ENCODE measurements around the gene DBH.

DBH gene

DNA sequence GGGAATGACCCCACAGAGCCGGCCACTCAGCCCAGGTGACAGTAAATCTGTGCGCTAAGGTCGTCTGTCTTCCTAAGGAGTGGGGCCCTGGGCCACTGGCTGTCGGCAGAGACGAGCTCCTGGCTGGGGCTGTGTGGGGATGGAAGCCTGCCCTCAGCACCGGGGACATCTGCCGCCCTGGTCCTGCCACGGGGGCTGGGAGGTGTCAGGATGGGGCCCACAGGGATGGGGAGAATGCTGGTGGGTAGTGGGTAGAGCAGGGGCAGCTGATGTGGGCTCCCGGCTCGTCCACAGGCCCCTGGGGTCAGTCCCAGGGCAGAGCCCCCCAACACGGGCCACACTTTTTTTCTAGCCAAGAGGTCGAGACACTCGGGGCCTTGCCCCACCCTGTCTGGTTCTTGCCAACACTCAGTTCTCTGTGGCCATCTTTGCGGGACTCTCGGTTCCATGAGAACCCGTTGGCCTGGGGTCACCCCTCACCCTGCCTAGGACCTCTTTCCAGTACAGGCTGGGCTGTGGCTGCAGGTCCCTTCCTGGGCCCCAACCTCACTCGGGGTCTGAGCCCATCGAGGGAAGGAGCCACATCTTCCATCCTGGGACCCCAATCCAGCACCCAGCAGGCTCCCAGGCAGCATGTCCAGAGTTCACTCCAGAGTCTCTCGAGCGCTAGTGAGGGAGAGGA lies 45.0 kb downstream of the DBH start:
- Histone ChIP-seq H3K27ac (ENCODE audit: low read depth, low read length) (no peak overlapping the region), H3K36me3 (ENCODE audit: control insufficient read depth, insufficient read depth, low read length) (no peaks in the 10 kb centered on the region), H3K4me1 (ENCODE audit: control insufficient read depth, insufficient read depth, low read length) (peaks cover 10% of the 10 kb centered on the region), H3K27me3 (ENCODE audit: control insufficient read depth, insufficient read depth, low read length) (no peaks in the 10 kb centered on the region), H3K9ac (ENCODE audit: low read length) (no peak overlapping the region), H3K4me3 (ENCODE audit: low read length) (no peak overlapping the region)

DNA sequence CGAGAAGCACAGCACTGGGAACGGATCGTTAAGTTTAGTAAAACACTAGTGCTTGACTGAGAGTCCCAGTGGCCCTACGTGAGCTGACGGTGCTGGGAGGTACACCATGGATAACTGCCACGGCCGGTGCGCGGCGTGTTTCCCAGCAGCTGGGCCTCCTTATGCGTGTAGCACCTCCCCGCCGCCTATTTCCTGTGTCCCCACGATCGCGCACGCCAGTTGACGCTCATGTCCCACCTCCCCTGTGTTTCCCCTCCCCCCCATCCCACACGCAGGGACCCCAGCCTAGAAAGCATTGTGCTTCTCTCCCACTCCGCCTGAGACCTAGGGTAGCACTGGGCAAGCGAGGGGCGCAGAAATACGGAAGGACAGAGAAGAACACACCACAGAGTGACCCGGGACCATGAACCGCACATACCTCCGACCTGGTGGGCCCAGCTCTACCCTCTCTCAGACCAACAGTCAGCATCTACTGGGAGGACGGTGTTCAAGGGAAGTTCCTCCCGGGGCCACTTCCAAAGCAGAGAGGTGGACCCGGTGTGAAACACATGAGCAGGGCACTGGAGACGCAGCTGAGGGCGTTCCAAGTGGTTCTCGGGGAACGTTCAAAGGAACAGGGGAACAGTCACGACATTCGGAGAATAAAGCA lies 45.6 kb downstream of the DBH start:
- no peaks in the 10 kb centered on the region for H3K27me3 ChIP-seq (ENCODE audit: control insufficient read depth, insufficient read depth, low read length)
- no peak overlapping the region for H3K27ac ChIP-seq (ENCODE audit: low read depth, low read length)
- no peak overlapping the region for H3K9ac ChIP-seq (ENCODE audit: low read length)
- no peaks in the 10 kb centered on the region for H3K36me3 ChIP-seq (ENCODE audit: control insufficient read depth, insufficient read depth, low read length)
- peaks cover 10% of the 10 kb centered on the region for H3K4me1 ChIP-seq (ENCODE audit: control insufficient read depth, insufficient read depth, low read length)
- H3K4me3 ChIP-seq (ENCODE audit: low read length) = no peak overlapping the region

DNA sequence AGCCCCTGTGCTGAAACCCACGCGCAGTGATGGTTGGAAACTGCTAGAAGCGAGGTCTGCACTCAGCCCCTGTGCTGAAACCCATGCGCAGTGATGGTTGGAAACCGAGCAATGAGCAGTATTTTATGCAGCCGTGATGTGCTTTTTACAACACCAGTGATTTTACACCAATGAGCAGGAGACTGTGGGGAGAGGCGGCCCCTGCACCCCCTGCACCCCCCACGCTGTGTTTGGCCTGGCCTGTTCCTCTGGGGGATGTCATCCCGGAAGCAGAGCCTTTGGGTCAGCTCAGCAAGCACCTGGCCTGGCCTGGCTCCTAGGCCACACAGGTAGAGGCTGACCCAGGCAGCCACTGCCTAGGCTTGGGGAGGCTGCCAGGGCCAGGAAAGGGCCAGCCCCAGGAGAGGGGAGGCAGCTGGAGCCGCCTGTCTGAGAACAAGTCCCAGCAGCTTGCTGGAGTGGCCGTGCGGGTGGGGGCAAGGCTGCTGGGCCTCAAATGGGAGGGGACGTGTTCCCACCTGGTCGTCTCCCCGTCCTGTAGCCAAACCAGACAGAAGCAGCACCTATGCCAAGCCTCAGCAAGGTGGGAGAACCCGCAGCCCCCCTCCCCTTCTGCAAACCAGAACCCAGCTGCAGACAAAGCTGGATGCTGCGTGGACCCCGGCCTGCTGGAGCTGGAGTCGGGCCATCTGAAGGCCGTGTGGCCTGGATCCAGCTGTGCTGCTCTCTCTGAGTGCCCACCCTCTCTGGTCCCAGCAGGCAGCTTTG lies 46.8 kb downstream of the DBH start:
- Histone ChIP-seq H3K27ac (ENCODE audit: low read depth, low read length) (no peak overlapping the region), H3K4me1 (ENCODE audit: control insufficient read depth, insufficient read depth, low read length) (peaks cover 10% of the 10 kb centered on the region), H3K27me3 (ENCODE audit: control insufficient read depth, insufficient read depth, low read length) (no peaks in the 10 kb centered on the region), H3K4me3 (ENCODE audit: low read length) (no peak overlapping the region), H3K9ac (ENCODE audit: low read length) (no peak overlapping the region), H3K36me3 (ENCODE audit: control insufficient read depth, insufficient read depth, low read length) (no peaks in the 10 kb centered on the region)

DNA sequence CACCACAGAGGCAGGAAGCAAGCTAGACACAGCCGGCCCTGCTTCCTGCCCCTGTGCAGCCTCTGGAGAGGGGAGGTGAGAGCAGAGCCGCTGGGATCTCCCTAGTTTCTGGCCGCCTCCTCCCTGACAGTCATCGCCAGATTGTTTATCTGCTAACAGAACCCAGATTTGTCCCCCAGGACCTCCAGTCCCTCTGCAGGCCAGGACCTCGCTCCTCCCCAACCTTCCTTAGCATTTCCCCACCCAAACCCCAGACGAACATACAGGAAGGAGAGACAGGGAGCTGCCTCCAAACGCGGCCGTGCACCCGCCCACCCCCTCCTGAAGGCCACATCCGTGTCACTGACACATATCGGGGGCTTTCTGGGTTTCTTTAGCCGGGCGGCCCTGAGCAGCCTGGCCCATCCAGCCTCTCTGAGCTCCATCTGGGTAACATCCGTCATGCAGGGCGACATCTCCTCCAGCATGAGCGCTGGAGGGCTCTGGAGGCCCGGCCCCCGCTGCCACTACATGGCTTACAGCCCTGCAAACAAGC lies 47.5 kb downstream of the DBH start:
- Histone ChIP-seq H3K36me3 (ENCODE audit: control insufficient read depth, insufficient read depth, low read length) (no peaks in the 10 kb centered on the region), H3K4me1 (ENCODE audit: control insufficient read depth, insufficient read depth, low read length) (peaks cover 10% of the 10 kb centered on the region), H3K27me3 (ENCODE audit: control insufficient read depth, insufficient read depth, low read length) (no peaks in the 10 kb centered on the region), H3K9ac (ENCODE audit: low read length) (no peak overlapping the region), H3K4me3 (ENCODE audit: low read length) (no peak overlapping the region), H3K27ac (ENCODE audit: low read depth, low read length) (no peak overlapping the region)

DNA sequence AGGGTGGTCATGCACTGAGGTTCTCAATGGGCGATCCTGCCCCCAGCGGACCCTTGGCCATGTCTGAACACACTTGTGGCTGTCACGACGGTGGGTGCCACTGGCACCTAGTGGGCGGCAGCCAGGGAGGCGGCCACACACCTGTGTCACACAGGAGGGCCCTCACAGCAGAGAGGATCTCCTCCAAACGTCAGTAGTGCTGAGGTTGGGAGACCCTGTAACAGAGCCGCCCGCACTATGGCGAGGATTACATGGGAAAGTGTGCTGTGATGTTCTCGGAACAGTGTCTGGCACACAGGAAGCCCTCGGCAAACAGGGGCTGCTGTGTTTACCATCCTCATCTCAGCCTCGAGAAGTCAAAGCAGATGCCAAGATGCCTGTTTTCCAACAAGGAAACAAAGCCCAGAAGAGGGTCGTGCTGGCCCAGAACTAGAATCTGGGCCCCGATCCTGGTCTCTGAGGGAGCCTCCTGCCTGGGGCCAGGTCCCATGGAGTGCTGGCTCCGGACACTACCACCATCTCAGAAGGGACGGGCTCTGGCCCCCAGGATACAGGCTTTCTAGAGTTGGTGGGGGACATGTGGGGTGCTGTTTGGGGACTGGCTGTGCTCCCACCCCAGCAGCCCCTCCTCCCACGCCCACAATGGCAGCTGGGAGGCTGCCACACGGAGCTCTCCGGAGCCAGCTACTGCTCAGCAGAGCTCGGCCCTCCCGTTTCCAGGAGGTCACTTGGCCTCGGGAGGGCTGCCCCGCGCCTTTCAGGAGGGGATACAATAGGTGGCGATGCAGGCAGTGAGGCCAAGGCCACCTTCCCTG lies 48.2 kb downstream of the DBH start:
- H3K27ac ChIP-seq (ENCODE audit: low read depth, low read length) = no peak overlapping the region

DNA sequence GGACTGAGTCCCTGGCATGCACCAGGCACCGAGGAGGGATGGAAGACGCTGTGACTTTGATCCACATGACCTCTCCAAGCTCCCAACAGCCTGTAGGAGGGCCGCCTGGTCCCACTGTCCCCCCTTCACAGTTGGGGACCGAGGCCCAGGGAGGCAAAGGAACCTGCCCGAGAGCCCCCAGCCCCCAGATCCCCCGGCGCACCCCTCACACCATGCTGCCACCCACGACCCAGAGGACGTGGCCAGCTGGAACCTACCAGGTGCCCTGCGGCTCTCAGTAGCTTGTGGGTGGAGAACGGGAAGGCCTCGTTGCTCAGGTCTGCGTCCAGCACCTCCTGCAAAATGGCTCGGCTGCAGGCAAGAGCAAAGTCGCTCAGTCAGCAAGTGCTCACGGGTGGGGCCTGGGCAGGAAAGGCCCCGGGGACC lies 48.8 kb downstream of the DBH start:
- Histone ChIP-seq H3K4me3 (ENCODE audit: low read length) (no peak overlapping the region), H3K27ac (ENCODE audit: low read depth, low read length) (no peak overlapping the region), H3K9ac (ENCODE audit: low read length) (no peak overlapping the region), H3K4me1 (ENCODE audit: control insufficient read depth, insufficient read depth, low read length) (peaks cover 10% of the 10 kb centered on the region), H3K27me3 (ENCODE audit: control insufficient read depth, insufficient read depth, low read length) (no peaks in the 10 kb centered on the region), H3K36me3 (ENCODE audit: control insufficient read depth, insufficient read depth, low read length) (no peaks in the 10 kb centered on the region)

More for the DNA sequence above, 48.2 kb downstream of the DBH start:
- Histone ChIP-seq H3K4me3 (ENCODE audit: low read length) (no peak overlapping the region), H3K4me1 (ENCODE audit: control insufficient read depth, insufficient read depth, low read length) (peaks cover 10% of the 10 kb centered on the region), H3K9ac (ENCODE audit: low read length) (no peak overlapping the region), H3K27me3 (ENCODE audit: control insufficient read depth, insufficient read depth, low read length) (no peaks in the 10 kb centered on the region), H3K36me3 (ENCODE audit: control insufficient read depth, insufficient read depth, low read length) (no peaks in the 10 kb centered on the region)

DNA sequence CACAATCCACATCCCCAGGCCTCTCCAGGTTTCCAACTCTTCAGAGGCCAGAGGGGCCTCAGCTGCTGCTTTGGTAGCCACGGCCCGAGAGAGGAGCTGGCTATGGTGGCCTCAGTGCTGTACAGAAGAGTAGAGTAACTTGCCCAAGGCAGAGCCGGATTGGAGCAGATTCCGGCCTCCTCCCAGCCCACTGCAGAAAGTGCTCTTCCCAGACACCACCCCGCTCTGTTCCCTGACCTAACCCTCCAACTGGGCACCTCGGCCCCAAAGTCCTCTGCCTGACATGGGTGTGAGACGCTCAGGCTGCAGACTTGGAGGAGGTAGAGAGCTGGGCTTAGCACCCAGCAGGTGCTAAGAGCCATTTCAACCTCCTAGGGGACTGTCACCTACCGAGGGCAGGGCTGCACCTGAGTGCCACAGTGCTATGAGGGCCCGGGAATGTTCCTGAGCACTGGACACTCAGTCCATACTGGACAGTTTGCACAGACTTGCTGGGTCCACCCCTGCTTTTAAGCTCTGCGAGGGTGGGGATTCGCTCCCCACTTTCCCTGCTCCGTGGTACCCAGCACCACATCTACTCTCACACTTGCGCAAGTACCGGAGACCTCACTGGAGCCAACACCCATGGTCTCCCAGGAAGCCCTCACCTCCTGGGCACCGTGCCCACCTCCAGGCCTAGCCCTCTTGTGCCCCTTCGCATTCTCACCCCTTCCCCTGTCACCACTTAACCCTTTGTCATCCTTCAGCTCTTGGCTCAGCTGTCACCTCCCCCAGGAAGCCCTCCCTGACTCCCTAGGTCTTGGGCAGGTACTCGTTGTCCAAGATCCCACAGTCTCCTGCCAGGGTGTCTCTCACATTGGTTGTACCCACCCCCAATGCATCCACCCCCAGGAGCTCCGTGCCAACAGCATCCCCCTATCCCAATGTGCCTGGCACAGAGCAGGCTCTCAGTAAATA lies 49.8 kb downstream of the DBH start:
- Histone ChIP-seq H3K27me3 (ENCODE audit: control insufficient read depth, insufficient read depth, low read length) (no peaks in the 10 kb centered on the region), H3K9ac (ENCODE audit: low read length) (no peak overlapping the region), H3K27ac (ENCODE audit: low read depth, low read length) (no peak overlapping the region), H3K4me1 (ENCODE audit: control insufficient read depth, insufficient read depth, low read length) (peaks cover 10% of the 10 kb centered on the region), H3K4me3 (ENCODE audit: low read length) (no peak overlapping the region), H3K36me3 (ENCODE audit: control insufficient read depth, insufficient read depth, low read length) (no peaks in the 10 kb centered on the region)

DNA sequence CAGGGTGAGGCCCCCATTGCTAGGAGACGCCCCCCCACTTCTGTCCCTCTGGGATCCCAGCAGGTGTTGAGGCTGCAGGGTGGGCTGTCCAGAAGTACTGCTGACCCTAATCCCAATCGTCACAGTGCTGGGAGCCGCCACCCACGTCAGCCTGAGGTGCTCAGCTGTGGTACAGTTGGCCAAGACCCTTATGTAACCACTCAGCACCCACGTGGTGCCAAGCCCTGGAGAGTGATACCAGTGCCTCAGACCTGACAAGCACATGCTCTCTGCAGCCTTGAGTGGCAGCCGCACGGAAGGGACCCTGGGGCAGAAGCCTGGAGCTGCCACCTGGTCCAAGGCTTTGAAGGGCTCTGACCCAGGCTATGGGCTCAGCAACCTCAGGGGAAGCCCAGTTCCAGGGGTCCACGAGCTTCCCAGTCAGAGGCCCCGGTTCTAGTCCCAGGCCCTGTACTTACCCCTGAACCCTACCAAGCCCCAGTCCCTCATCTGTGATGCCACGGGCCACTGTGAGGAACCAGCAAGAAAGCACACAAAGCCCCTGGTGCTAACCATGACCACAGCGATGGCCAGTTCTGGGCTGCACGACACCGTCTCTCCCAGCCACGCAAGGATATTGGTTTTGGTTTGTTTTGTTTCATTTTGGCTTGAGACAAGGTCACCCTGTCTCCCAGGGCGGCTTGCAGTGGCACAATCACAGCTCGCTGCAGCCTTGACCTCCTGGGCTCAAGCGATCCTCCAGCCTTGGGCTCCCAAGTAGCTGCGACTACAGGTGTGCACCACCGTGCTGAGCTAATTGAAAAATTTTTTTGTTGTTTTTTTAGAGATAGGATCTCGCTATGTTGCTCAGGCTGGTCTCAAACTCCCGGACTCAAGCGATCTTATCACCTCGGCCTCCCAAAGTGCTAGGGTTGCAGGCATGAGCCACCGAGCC lies 50.7 kb downstream of the DBH start:
- no peaks in the 10 kb centered on the region for H3K27me3 ChIP-seq (ENCODE audit: control insufficient read depth, insufficient read depth, low read length)
- no peak overlapping the region for H3K27ac ChIP-seq (ENCODE audit: low read depth, low read length)
- no peak overlapping the region for H3K9ac ChIP-seq (ENCODE audit: low read length)
- H3K36me3 ChIP-seq (ENCODE audit: control insufficient read depth, insufficient read depth, low read length) = no peaks in the 10 kb centered on the region
- H3K4me3 ChIP-seq (ENCODE audit: low read length) = no peak overlapping the region
- H3K4me1 ChIP-seq (ENCODE audit: control insufficient read depth, insufficient read depth, low read length) = peaks cover 10% of the 10 kb centered on the region

DNA sequence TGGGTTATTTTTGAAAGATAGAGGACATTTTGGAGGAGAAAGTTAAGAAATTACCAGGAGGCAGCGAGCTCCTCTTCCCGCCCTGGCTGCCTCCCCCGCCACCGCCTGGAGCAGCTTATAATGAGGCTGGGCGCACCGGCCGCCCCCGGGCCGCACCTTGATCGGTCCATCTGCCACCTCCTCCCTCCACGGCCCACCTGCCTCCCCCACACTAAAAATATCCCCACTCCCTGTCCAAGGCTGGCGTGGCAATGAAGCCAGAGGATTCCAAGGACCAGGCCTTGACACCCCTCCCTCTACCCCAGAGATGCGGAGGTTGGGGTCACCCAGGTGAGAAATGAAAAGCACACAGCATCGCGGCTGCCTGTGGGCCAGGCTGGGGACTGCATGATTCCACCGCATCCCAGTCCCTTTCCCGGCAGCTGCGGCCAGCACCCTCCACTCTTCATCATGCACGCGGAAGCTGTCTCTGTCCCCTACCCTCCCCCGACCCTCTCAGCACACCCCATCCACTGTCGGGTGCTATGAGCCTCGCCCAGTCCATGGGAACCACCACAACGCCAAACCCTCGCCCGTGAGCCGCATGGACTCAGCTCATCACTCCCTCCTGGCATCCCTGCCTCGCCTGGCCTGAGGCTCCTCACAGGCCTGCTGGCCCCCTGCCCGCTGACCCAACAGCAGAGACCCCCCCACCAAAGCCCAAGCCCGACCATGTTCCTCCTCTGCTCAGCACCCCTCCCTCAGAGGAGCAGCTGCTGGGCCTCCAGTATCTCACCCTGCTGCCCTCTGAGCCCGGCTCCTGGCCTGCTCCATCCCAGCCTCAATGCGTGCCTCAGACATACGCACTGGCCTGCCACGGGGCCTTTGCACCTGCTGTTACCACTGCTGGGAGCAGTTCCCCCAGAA lies 51.9 kb downstream of the DBH start:
- Histone ChIP-seq H3K4me3 (ENCODE audit: low read length) (no peak overlapping the region), H3K9ac (ENCODE audit: low read length) (no peak overlapping the region), H3K27me3 (ENCODE audit: control insufficient read depth, insufficient read depth, low read length) (no peaks in the 10 kb centered on the region), H3K4me1 (ENCODE audit: control insufficient read depth, insufficient read depth, low read length) (peaks cover 9% of the 10 kb centered on the region), H3K27ac (ENCODE audit: low read depth, low read length) (no peak overlapping the region), H3K36me3 (ENCODE audit: control insufficient read depth, insufficient read depth, low read length) (no peaks in the 10 kb centered on the region)
